GM18505 (cell line): Measurements from ENCODE around the gene TUBD1.
"Not testable (repeated sequence)": the region's sequence is repeated elsewhere in the genome, so short reads cannot be mapped to it uniquely, and the experiment has no call there.

Experiments
- ATAC-seq: cut with Tn5 transposase; IDR thresholded peaks from one replicate; pipeline ENCODE4 v1.9.1; 2021; ENCODE audit not compliant: unreplicated experiment
- POLR2A ChIP-seq: IDR thresholded peaks from 4 replicates; pipeline ENCODE4 v1.6.1; 2011; ENCODE audit warnings: borderline replicate concordance; ENCODE audit not compliant: insufficient read depth, insufficient read length; ENCODE audit errors: extremely low read depth

Gene TUBD1

GRCh38 chr17:59846394-59847165, 46.2 kb downstream of the TUBD1 start:
- peak; percentile 39 for ATAC-seq
- TF ChIP-seq POLR2A = no peak

- TF ChIP-seq POLR2A = peak; percentile 46
- no peak for ATAC-seq
These were observed 46.9 kb downstream of the TUBD1 start for GRCh38 chr17:59845595-59846393.

- peak; percentile 1 for TF ChIP-seq POLR2A
- no peak for ATAC-seq
These were observed 47.7 kb downstream of the TUBD1 start for GRCh38 chr17:59844884-59845594.

GRCh38 chr17:59842901-59843652, 49.7 kb downstream of the TUBD1 start:
- no peak for ATAC-seq
- TF ChIP-seq POLR2A = peak; percentile 75

GRCh38 chr17:59841882-59842263, 50.9 kb downstream of the TUBD1 start:
- not testable (repeated sequence) for ATAC-seq

- ATAC-seq = not testable (repeated sequence)
These were observed 51.5 kb downstream of the TUBD1 start for GRCh38 chr17:59841091-59841881.

GRCh38 chr17:59840329-59841090, 52.2 kb downstream of the TUBD1 start:
- no peak for ATAC-seq

GRCh38 chr17:59839651-59840328, 53.0 kb downstream of the TUBD1 start:
- no peak for ATAC-seq
- TF ChIP-seq POLR2A = no peak

More at GRCh38 chr17:59840329-59841090, 52.2 kb downstream of the TUBD1 start:
- no peak for TF ChIP-seq POLR2A

GRCh38 chr17:59838052-59838916, 54.5 kb downstream of the TUBD1 start:
- no peak for TF ChIP-seq POLR2A
- no peak for ATAC-seq

- ATAC-seq = peak; percentile 67
- peak; percentile 98 for TF ChIP-seq POLR2A
These were observed 55.3 kb downstream of the TUBD1 start for GRCh38 chr17:59837308-59838051.
